HepG2 (cell line): ENCODE data around the gene RSL1D1. TPM values are rescaled to one million over a fixed set of nuclear protein-coding genes. Genes with fewer than 3 reads are reported as not detected.
A peak's percentile ranks its signal among the peaks of the same experiment; 100 is the strongest.

Source experiments
- CENPX ChIP-seq: sonication (generic); formaldehyde crosslinking; IDR thresholded peaks from 2 replicates; pipeline ENCODE4 v1.9.0; 2021; ENCODE audit warnings: mild to moderate bottlenecking, missing genetic modification reagents, moderate library complexity
- CHCHD3 ChIP-seq: sonication (generic); formaldehyde crosslinking; IDR thresholded peaks from 2 replicates; pipeline ENCODE4 v1.8.0; 2022; ENCODE audit warnings: mild to moderate bottlenecking, missing genetic modification reagents, moderate library complexity
- DNMT1 ChIP-seq: sonication (generic); formaldehyde crosslinking; IDR thresholded peaks from 2 replicates; pipeline ENCODE4 v1.5.1; 2020; ENCODE audit warnings: mild to moderate bottlenecking, missing genetic modification reagents
- EEA1 ChIP-seq: sonication (generic); formaldehyde crosslinking; IDR thresholded peaks from 2 replicates; pipeline ENCODE4 v1.5.1; 2020; ENCODE audit warnings: mild to moderate bottlenecking, missing genetic modification reagents, borderline replicate concordance
- MBNL3 ChIP-seq: fragments of 250-450 bp; sonication (Bioruptor Pico); conservative IDR thresholded peaks from 2 replicates; pipeline ENCODE4 v1.8.0; 2022; ENCODE audit warnings: mild to moderate bottlenecking, inconsistent platforms
- NFKBIZ ChIP-seq: IDR thresholded peaks from 2 replicates; pipeline ENCODE4 v1.6.1; 2018; ENCODE audit warnings: missing genetic modification reagents, missing compliant biosample characterization
- NKX3-1 ChIP-seq: sonication (generic); formaldehyde crosslinking; IDR thresholded peaks from 2 replicates; pipeline ENCODE4 v1.5.0; 2020; ENCODE audit warnings: missing genetic modification reagents
- SIN3A ChIP-seq: IDR thresholded peaks from 2 replicates; pipeline ENCODE4 v1.6.1; 2011; ENCODE audit warnings: low read depth, mild to moderate bottlenecking, control low read depth, low read length, borderline replicate concordance
- TBX3 ChIP-seq: fragments of 450-650 bp; IDR thresholded peaks from 2 replicates; pipeline ENCODE4 v1.6.1; 2017; ENCODE audit warnings: antibody characterized with exemption, mild to moderate bottlenecking, inconsistent platforms, borderline replicate concordance
- ZBTB3 ChIP-seq: sonication (generic); formaldehyde crosslinking; IDR thresholded peaks from 2 replicates; pipeline ENCODE4 v1.4.0; 2020; ENCODE audit warnings: low read depth, mild to moderate bottlenecking, moderate library complexity, missing genetic modification reagents, borderline replicate concordance
- ZNF207 ChIP-seq: fragments of 450-650 bp; IDR thresholded peaks from 2 replicates; pipeline ENCODE4 v1.6.1; 2016; ENCODE audit warnings: antibody characterized with exemption, borderline replicate concordance
- ZNF441 ChIP-seq: sonication (generic); formaldehyde crosslinking; IDR thresholded peaks from 2 replicates; pipeline ENCODE4 v1.7.0; 2021; ENCODE audit warnings: missing genetic modification reagents, borderline replicate concordance
- ZNF589 ChIP-seq: sonication (generic); formaldehyde crosslinking; conservative IDR thresholded peaks from 2 replicates; pipeline ENCODE4 v1.8.0; 2022; ENCODE audit warnings: mild to moderate bottlenecking, moderate library complexity, missing genetic modification reagents
- ZNF713 ChIP-seq: sonication (generic); formaldehyde crosslinking; IDR thresholded peaks from 2 replicates; pipeline ENCODE4 v1.4.0; 2020; ENCODE audit warnings: mild to moderate bottlenecking, missing genetic modification reagents
- polyA plus RNA-seq, 8 experiments: library from polyadenylated mRNA; depleted of rRNA in 3 of 8; stranded (reverse) in 7 of 8; unstranded in 1 of 8; fragments of >200 nt; fragmentation: Illumina TruSeq in 4 of 8; extraction: Trizol in 4 of 8; gene quantifications; 2 replicates each; pipeline versions ENCODE4 v1.2.1 to v1.2.3, GENCODE V29; 2011 to 2016; ENCODE audit warnings: low read depth in 4 of 8, missing spikeins in 1 of 8, mixed read lengths in 1 of 8; ENCODE audit not compliant: insufficient read depth in 1 of 8
- total RNA-seq, 5 experiments: library from RNA; depleted of rRNA; stranded (reverse); fragments of >200 nt; fragmentation: Illumina TruSeq; extraction: Trizol; gene quantifications; 2 replicates each; pipeline ENCODE4 v1.2.3, GENCODE V29; 2016; ENCODE audit warnings: low read depth in 1 of 5
- TF ChIP-seq, protein P1 (sequence below): fragments of 450-650 bp; IDR thresholded peaks from 2 replicates; pipeline ENCODE4 v1.6.1; 2016
- TF ChIP-seq, protein P2 (sequence below): sonication (generic); formaldehyde crosslinking; IDR thresholded peaks from 2 replicates; pipeline ENCODE4 v1.4.0; 2020; ENCODE audit warnings: missing genetic modification reagents
- TF ChIP-seq, protein P3 (sequence below): IDR thresholded peaks from 2 replicates; pipeline ENCODE4 v1.6.1; 2018; ENCODE audit warnings: missing genetic modification reagents
- TF ChIP-seq, protein P4 (sequence below): sonication (generic); formaldehyde crosslinking; IDR thresholded peaks from 2 replicates; pipeline ENCODE4 v1.5.0; 2020; ENCODE audit warnings: mild to moderate bottlenecking, missing genetic modification reagents, moderate library complexity

The RSL1D1 gene
- total and polyA plus RNA-seq, 2 of the 13 experiments (the other 11 are each of a cell fraction or from before 2014, with no cell fraction given) = 187 to 343 TPM

DNA sequence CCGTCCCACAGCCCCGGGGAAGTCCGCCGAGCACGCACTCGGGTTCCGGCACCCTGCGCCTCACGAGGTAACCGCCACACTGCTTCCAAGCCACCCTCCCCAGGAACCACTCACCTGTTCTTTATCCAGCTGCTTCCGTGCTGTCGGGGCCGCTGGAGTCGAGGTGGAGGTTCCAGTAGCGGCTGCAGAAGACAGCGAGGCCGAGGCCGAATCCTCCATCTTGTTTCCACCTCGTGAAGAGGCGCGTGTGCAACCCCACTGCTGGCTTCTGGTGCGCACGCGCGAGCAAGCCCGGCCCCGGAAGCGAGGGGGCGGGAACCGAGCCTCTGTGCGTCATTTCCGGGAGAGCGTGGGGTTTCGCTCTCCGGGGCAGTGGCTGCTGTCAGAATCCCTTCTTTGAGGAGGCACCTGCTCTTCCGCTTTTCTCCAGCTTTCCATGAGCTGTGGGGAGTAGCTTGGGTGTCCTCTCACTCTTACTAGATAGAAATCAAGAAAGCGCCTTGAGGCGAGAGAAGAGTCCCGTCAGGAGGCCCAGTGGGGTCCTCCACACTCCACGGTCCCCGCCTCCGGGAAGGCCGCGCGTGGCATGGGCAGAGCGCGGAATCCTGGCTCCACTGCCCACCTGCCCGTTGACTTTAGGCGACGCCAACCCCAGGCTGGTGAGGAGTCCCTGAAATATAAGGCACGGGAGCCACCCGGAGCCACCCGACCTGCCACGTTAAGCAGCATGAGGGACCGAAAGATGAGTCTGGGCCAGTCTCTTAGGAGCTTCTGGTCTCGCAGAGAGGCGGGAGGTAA, at the start of gene RSL1D1 (continued):
- TF ChIP-seq, protein P1, sequence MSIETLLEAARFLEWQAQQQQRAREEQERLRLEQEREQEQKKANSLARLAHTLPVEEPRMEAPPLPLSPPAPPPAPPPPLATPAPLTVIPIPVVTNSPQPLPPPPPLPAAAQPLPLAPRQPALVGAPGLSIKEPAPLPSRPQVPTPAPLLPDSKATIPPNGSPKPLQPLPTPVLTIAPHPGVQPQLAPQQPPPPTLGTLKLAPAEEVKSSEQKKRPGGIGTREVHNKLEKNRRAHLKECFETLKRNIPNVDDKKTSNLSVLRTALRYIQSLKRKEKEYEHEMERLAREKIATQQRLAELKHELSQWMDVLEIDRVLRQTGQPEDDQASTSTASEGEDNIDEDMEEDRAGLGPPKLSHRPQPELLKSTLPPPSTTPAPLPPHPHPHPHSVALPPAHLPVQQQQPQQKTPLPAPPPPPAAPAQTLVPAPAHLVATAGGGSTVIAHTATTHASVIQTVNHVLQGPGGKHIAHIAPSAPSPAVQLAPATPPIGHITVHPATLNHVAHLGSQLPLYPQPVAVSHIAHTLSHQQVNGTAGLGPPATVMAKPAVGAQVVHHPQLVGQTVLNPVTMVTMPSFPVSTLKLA = peak; percentile 94
- peak; percentile 16; the same call in 1 of the 2 replicates for TF ChIP-seq ZBTB3 (CRISPR knock-in tag)
- no peak; the same call in 1 of the 2 replicates for TF ChIP-seq CHCHD3
- TF ChIP-seq CENPX = no peak
- TF ChIP-seq ZNF589 (CRISPR knock-in tag) = peak; percentile 36; the same call in 1 of the 2 replicates
- TF ChIP-seq TBX3 = no peak; the same call in 1 of the 2 replicates
- TF ChIP-seq, protein P2, sequence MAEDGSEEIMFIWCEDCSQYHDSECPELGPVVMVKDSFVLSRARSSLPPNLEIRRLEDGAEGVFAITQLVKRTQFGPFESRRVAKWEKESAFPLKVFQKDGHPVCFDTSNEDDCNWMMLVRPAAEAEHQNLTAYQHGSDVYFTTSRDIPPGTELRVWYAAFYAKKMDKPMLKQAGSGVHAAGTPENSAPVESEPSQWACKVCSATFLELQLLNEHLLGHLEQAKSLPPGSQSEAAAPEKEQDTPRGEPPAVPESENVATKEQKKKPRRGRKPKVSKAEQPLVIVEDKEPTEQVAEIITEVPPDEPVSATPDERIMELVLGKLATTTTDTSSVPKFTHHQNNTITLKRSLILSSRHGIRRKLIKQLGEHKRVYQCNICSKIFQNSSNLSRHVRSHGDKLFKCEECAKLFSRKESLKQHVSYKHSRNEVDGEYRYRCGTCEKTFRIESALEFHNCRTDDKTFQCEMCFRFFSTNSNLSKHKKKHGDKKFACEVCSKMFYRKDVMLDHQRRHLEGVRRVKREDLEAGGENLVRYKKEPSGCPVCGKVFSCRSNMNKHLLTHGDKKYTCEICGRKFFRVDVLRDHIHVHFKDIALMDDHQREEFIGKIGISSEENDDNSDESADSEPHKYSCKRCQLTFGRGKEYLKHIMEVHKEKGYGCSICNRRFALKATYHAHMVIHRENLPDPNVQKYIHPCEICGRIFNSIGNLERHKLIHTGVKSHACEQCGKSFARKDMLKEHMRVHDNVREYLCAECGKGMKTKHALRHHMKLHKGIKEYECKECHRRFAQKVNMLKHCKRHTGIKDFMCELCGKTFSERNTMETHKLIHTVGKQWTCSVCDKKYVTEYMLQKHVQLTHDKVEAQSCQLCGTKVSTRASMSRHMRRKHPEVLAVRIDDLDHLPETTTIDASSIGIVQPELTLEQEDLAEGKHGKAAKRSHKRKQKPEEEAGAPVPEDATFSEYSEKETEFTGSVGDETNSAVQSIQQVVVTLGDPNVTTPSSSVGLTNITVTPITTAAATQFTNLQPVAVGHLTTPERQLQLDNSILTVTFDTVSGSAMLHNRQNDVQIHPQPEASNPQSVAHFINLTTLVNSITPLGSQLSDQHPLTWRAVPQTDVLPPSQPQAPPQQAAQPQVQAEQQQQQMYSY (CRISPR knock-in tag) = peak; percentile 56
- TF ChIP-seq EEA1 (CRISPR knock-in tag) = peak; percentile 50; the same call in 1 of the 2 replicates
- TF ChIP-seq ZNF207 = no peak
- TF ChIP-seq, protein P3, sequence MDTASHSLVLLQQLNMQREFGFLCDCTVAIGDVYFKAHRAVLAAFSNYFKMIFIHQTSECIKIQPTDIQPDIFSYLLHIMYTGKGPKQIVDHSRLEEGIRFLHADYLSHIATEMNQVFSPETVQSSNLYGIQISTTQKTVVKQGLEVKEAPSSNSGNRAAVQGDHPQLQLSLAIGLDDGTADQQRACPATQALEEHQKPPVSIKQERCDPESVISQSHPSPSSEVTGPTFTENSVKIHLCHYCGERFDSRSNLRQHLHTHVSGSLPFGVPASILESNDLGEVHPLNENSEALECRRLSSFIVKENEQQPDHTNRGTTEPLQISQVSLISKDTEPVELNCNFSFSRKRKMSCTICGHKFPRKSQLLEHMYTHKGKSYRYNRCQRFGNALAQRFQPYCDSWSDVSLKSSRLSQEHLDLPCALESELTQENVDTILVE (CRISPR knock-in tag) = peak; percentile 76
- TF ChIP-seq ZNF441 = peak; percentile 75; the same call in 1 of the 2 replicates
- TF ChIP-seq MBNL3 = no peak
- TF ChIP-seq ZNF713 (CRISPR knock-in tag) = peak; percentile 57
- peak; percentile 68; the same call in 1 of the 2 replicates for TF ChIP-seq DNMT1
- TF ChIP-seq NFKBIZ (CRISPR knock-in tag) = peak; percentile 87
- peak; percentile 99 for TF ChIP-seq SIN3A
- TF ChIP-seq, protein P4, sequence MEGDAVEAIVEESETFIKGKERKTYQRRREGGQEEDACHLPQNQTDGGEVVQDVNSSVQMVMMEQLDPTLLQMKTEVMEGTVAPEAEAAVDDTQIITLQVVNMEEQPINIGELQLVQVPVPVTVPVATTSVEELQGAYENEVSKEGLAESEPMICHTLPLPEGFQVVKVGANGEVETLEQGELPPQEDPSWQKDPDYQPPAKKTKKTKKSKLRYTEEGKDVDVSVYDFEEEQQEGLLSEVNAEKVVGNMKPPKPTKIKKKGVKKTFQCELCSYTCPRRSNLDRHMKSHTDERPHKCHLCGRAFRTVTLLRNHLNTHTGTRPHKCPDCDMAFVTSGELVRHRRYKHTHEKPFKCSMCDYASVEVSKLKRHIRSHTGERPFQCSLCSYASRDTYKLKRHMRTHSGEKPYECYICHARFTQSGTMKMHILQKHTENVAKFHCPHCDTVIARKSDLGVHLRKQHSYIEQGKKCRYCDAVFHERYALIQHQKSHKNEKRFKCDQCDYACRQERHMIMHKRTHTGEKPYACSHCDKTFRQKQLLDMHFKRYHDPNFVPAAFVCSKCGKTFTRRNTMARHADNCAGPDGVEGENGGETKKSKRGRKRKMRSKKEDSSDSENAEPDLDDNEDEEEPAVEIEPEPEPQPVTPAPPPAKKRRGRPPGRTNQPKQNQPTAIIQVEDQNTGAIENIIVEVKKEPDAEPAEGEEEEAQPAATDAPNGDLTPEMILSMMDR = no peak
- TF ChIP-seq NKX3-1 (CRISPR knock-in tag) = no peak
